ENCODE results near the gene CNBD2.
A peak's percentile ranks its signal among the peaks of the same experiment; 100 is the strongest.

The CNBD2 gene

DNA sequence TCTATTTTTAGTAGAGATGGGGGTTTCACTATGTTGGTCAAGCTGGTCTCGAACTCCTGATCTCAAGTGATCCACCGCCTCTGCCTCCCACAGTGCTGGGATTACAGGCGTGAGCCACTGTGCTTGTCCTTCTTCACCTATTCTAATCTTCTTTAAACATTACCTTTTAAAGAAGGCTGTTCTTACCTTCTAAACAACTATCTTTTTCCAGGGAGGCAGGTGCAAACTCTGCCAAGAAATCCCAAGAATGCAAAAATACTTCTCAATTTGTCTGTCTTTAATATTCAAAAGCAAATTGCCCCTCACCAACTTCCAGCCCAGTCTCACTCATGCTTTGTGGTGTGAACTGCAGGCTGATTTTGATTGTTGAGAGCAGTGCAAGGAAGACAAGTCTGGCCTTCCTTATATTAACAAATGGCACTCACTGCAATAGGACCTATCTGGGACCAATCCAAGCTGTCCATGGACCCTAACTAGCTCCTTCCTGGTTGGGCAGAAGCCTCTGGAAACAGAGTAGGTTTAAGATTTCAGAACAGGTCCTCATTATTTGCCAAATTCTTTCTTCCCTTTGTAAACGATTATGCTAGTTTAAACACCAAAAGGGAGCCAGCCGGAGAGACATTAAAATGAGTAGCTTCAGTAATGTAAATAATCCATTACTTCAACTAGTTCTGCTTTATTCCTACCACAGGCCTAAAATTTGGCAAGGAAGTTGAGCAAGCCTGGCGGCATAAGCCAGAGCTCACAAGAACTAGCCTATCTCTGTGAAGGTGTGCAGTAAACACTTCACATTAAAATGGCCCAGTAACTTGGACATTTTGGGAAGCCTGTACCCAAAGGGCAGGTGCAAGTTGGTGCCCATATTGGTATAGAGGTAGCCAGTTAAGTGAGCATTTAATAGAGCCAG, 15.7 kb upstream of the CNBD2 start:
- Histone ChIP-seq H4K5ac (ENCODE audit: low read length) (no peak overlapping the region), H3K18ac (ENCODE audit: low read length) (no peak overlapping the region), H3K56ac (ENCODE audit: low read length) (peak overlapping the region; percentile 100), H3K27me3 (ENCODE audit: insufficient read depth, low read length, poor library complexity) (no peaks in the 10 kb centered on the region), H3K79me2 (ENCODE audit: control insufficient read depth, insufficient read depth, low read length) (peaks cover 11% of the 10 kb centered on the region), H3K27ac (ENCODE audit: low read depth, low read length) (no peak overlapping the region), H3K9ac (ENCODE audit: low read length) (peak overlapping the region; percentile 99), H3K4ac (ENCODE audit: low read depth, low read length) (no peak overlapping the region), H3K4me1 (ENCODE audit: control insufficient read depth, low read depth, low read length) (no peaks in the 10 kb centered on the region), H3K79me1 (ENCODE audit: low read length) (peaks cover 6% of the 10 kb centered on the region), H3K36me3 (ENCODE audit: control insufficient read depth, insufficient read depth, low read length) (no peaks in the 10 kb centered on the region), H2AK5ac (ENCODE audit: low read length) (no peak overlapping the region), H3K4me3 (ENCODE audit: low read length) (peak overlapping the region; percentile 97), H2BK15ac (replicated peaks; ENCODE audit: low read depth) (no peak overlapping the region), H3K4me2 (ENCODE audit: low read length) (peak overlapping the region; percentile 96), H4K8ac (ENCODE audit: low read depth, low read length) (no peak overlapping the region), H3K23ac (ENCODE audit: low read length) (no peak overlapping the region), H2BK120ac (ENCODE audit: low read depth, low read length) (no peak overlapping the region), H2BK5ac (ENCODE audit: low read length) (no peak overlapping the region)
- WGBS (ENCODE audit: extremely low coverage, insufficient coverage, low lambda C conversion rate): no CpG with 5 or more reads among the region's 6 CpGs
- DNase-seq: peak; percentile 41

DNA sequence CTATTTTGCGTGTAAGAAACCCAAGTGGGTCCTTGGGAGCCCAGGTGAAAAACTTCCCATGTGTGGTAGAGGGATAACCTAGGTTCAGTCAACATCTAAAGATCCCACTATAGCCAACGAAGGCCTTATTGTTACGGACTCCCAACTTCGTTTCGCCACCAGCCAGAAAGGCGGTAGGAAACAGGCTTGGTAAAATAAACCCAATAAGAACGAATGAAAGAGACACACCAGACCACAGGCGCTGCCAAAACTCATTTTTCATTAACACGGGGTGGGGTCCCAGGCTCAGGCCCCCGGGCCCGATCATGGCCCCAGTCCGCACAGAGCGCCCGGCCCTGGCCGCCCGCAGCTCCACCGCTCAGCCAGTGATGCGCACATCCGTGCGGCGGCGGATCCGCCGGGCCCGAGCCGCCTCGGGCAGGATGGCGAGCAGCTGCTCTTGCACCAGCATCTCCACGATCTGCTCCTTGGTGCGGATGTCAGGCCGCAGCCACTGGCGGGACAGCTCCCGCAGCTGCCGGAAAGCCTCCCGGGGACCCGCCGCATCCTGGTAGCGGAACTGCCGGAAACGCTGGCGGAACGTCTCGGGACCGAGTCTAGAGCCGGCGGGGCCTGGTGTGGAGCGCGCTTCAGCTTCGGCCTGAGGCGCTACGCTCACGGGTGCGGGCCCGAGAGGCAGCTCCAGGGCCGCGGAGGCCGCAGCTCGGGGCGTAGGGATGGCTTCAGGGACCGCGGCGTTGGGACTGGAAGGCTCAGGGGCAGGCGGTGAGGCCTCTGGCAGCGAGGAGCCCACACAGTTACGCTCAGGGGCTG, 14.8 kb upstream of the CNBD2 start:
- Histone ChIP-seq H3K4me3 (ENCODE audit: low read length) (peak overlapping the region; percentile 97), H3K79me1 (ENCODE audit: low read length) (peaks cover 6% of the 10 kb centered on the region), H3K9ac (ENCODE audit: low read length) (peak overlapping the region; percentile 99), H3K18ac (ENCODE audit: low read length) (peak overlapping the region; percentile 61), H4K8ac (ENCODE audit: low read depth, low read length) (peak overlapping the region; percentile 1), H3K23ac (ENCODE audit: low read length) (peak overlapping the region; percentile 99), H4K5ac (ENCODE audit: low read length) (no peak overlapping the region), H3K4me1 (ENCODE audit: control insufficient read depth, low read depth, low read length) (no peaks in the 10 kb centered on the region), H3K4ac (ENCODE audit: low read depth, low read length) (peak overlapping the region; percentile 62), H3K36me3 (ENCODE audit: control insufficient read depth, insufficient read depth, low read length) (no peaks in the 10 kb centered on the region), H2BK15ac (replicated peaks; ENCODE audit: low read depth) (no peak overlapping the region), H2BK5ac (ENCODE audit: low read length) (peak overlapping the region; percentile 84), H3K79me2 (ENCODE audit: control insufficient read depth, insufficient read depth, low read length) (peaks cover 11% of the 10 kb centered on the region), H3K27ac (ENCODE audit: low read depth, low read length) (peak overlapping the region; percentile 99), H2AK5ac (ENCODE audit: low read length) (no peak overlapping the region), H3K4me2 (ENCODE audit: low read length) (peak overlapping the region; percentile 96), H3K56ac (ENCODE audit: low read length) (peak overlapping the region; percentile 100), H2BK120ac (ENCODE audit: low read depth, low read length) (no peak overlapping the region), H3K27me3 (ENCODE audit: insufficient read depth, low read length, poor library complexity) (no peaks in the 10 kb centered on the region)
- no CpG with 5 or more reads among the region's 65 CpGs for WGBS (ENCODE audit: extremely low coverage, insufficient coverage, low lambda C conversion rate)
- peak; percentile 61 for DNase-seq

DNA sequence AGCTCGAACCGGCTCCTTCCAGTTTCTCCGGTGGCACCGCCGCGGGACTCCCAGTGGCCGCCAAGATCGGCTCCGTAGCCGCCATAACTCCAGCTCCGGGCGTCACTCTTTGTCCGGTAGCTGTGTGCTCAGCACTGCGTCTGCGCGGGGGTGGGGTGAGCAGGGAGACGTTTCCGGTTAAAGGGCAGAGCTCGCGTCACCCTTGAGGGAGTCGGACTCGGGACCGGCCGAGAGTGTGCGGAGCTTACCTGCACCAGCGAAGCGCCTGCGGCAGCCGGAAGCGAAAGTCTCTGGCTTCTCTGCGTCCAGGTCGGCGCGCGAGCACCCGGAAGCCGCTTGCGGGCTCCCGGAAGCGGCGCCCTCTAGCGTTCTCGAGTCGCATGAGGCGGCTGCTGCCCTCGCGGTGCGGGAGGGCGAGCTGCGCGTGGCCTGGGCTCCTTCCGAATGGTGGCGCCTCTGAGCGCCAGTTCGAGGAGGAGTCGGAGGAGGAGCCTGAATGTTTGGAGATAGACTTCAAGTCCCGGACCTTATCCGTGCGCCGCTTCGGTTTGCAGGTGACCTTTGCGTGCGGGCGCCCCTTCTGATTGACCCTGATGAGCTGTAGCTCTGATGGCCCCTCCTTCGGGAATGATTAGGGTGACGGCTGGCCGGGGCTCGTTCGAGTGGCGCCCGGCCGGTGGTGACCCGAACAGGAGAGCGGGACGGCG, 14.0 kb upstream of the CNBD2 start, which contains the start of gene SCAND1:
Gene SCAND1 (minus strand): TSS at position 303 of the 707 bp plus-strand sequence. CDS start 218 bp downstream, at position 85.
- Histone ChIP-seq H3K4me2 (ENCODE audit: low read length) (peak within 1 kb of the TSS; percentile 96), H2BK120ac (ENCODE audit: low read depth, low read length) (no peak within 1 kb of the TSS), H3K18ac (ENCODE audit: low read length) (peak within 1 kb of the TSS; percentile 61), H4K5ac (ENCODE audit: low read length) (no peak within 1 kb of the TSS), H3K27ac (ENCODE audit: low read depth, low read length) (peak within 1 kb of the TSS; percentile 99), H3K56ac (ENCODE audit: low read length) (peak within 1 kb of the TSS; percentile 100), H3K23ac (ENCODE audit: low read length) (peak within 1 kb of the TSS; percentile 99), H2BK15ac (replicated peaks; ENCODE audit: low read depth) (no peak within 1 kb of the TSS), H3K36me3 (ENCODE audit: control insufficient read depth, insufficient read depth, low read length) (no peaks in the 10 kb centered on the region), H4K8ac (ENCODE audit: low read depth, low read length) (peak within 1 kb of the TSS; percentile 1), H3K79me2 (ENCODE audit: control insufficient read depth, insufficient read depth, low read length) (peaks cover 11% of the 10 kb centered on the region), H3K4ac (ENCODE audit: low read depth, low read length) (peak within 1 kb of the TSS; percentile 62), H3K4me3 (ENCODE audit: low read length) (peak within 1 kb of the TSS; percentile 97), H3K27me3 (ENCODE audit: insufficient read depth, low read length, poor library complexity) (no peaks in the 10 kb centered on the region), H3K4me1 (ENCODE audit: control insufficient read depth, low read depth, low read length) (no peaks in the 10 kb centered on the region), H3K79me1 (ENCODE audit: low read length) (peaks cover 6% of the 10 kb centered on the region), H2AK5ac (ENCODE audit: low read length) (no peak within 1 kb of the TSS), H3K9ac (ENCODE audit: low read length) (peak within 1 kb of the TSS; percentile 99), H2BK5ac (ENCODE audit: low read length) (peak within 1 kb of the TSS; percentile 84)
- WGBS (ENCODE audit: extremely low coverage, insufficient coverage, low lambda C conversion rate): no CpG with 5 or more reads among the region's 76 CpGs
- DNase-seq: peak; percentile 99

DNA sequence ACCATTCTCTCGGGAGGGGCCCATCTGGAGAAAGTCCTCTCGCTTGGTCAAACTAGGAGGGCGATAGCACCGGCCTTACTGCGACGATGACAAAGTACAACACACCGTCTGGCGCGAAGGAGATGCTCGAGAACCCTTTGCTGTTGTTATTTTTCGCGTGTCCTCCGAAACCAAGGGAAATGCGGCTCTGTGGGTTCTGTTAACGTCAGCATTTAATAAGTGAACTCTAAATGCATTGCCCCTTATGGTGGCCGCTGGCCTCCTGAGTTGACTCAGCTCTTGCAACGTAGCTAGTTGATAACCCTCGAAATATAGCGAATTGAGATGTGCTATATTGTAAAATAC, 13.5 kb upstream of the CNBD2 start:
- no peak overlapping the region for H4K5ac ChIP-seq (ENCODE audit: low read length)
- H3K79me2 ChIP-seq (ENCODE audit: control insufficient read depth, insufficient read depth, low read length): peaks cover 11% of the 10 kb centered on the region
- H3K4me2 ChIP-seq (ENCODE audit: low read length): peak overlapping the region; percentile 88
- no CpG with 5 or more reads among the region's 19 CpGs for WGBS (ENCODE audit: extremely low coverage, insufficient coverage, low lambda C conversion rate)
- no peak overlapping the region for H2AK5ac ChIP-seq (ENCODE audit: low read length)
- peak overlapping the region; percentile 96 for H3K56ac ChIP-seq (ENCODE audit: low read length)
- H3K4ac ChIP-seq (ENCODE audit: low read depth, low read length): no peak overlapping the region
- H2BK120ac ChIP-seq (ENCODE audit: low read depth, low read length): no peak overlapping the region
- H2BK5ac ChIP-seq (ENCODE audit: low read length): peak overlapping the region; percentile 41
- H3K36me3 ChIP-seq (ENCODE audit: control insufficient read depth, insufficient read depth, low read length): no peaks in the 10 kb centered on the region
- peak overlapping the region; percentile 71 for H3K27ac ChIP-seq (ENCODE audit: low read depth, low read length)
- H3K4me1 ChIP-seq (ENCODE audit: control insufficient read depth, low read depth, low read length): no peaks in the 10 kb centered on the region
- no peak overlapping the region for H3K18ac ChIP-seq (ENCODE audit: low read length)
- H2BK15ac ChIP-seq (replicated peaks; ENCODE audit: low read depth): no peak overlapping the region
- no peak overlapping the region for H4K8ac ChIP-seq (ENCODE audit: low read depth, low read length)
- H3K4me3 ChIP-seq (ENCODE audit: low read length): peak overlapping the region; percentile 52
- no peak overlapping the region for H3K23ac ChIP-seq (ENCODE audit: low read length)
- no peak for DNase-seq
- peaks cover 6% of the 10 kb centered on the region for H3K79me1 ChIP-seq (ENCODE audit: low read length)
- peak overlapping the region; percentile 90 for H3K9ac ChIP-seq (ENCODE audit: low read length)
- no peaks in the 10 kb centered on the region for H3K27me3 ChIP-seq (ENCODE audit: insufficient read depth, low read length, poor library complexity)

DNA sequence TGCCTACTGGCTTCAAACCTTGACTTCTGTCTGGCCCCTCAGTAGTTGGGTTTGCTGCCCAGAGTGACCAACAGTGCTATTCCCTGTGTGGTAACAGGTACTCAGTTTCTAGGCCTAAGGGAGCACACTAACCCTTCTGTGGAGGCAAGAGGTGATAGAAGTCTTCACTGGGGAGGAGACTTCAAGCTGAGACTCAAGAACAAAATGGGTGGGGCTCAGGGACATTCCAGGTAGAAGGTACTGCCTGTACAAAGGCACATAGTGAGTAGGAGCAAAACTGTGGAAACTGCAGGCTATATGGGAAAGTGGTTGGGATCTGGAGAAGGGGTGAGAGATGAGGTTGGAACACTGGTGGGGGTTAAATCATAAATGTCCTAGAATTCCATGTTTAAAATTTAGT, 11.8 kb upstream of the CNBD2 start:
- Histone ChIP-seq H3K18ac (ENCODE audit: low read length) (no peak overlapping the region), H3K23ac (ENCODE audit: low read length) (no peak overlapping the region), H3K36me3 (ENCODE audit: control insufficient read depth, insufficient read depth, low read length) (no peaks in the 10 kb centered on the region), H2BK5ac (ENCODE audit: low read length) (no peak overlapping the region), H3K79me1 (ENCODE audit: low read length) (peaks cover 6% of the 10 kb centered on the region), H3K27me3 (ENCODE audit: insufficient read depth, low read length, poor library complexity) (no peaks in the 10 kb centered on the region), H3K9ac (ENCODE audit: low read length) (no peak overlapping the region), H4K8ac (ENCODE audit: low read depth, low read length) (no peak overlapping the region), H3K56ac (ENCODE audit: low read length) (no peak overlapping the region), H3K4ac (ENCODE audit: low read depth, low read length) (no peak overlapping the region), H4K5ac (ENCODE audit: low read length) (no peak overlapping the region), H2BK15ac (replicated peaks; ENCODE audit: low read depth) (no peak overlapping the region), H2BK120ac (ENCODE audit: low read depth, low read length) (no peak overlapping the region), H3K4me1 (ENCODE audit: control insufficient read depth, low read depth, low read length) (no peaks in the 10 kb centered on the region), H2AK5ac (ENCODE audit: low read length) (no peak overlapping the region), H3K4me3 (ENCODE audit: low read length) (no peak overlapping the region), H3K27ac (ENCODE audit: low read depth, low read length) (no peak overlapping the region), H3K4me2 (ENCODE audit: low read length) (no peak overlapping the region), H3K79me2 (ENCODE audit: control insufficient read depth, insufficient read depth, low read length) (peaks cover 11% of the 10 kb centered on the region)
- no peak for DNase-seq
